Measurements from ENCODE around the gene COL6A1. TPM values are rescaled to one million over a fixed set of nuclear protein-coding genes. Genes with fewer than 3 reads are reported as not detected.

COL6A1 gene
- total RNA-seq, 1 donor from 2014 or later, result 611 TPM

DNA sequence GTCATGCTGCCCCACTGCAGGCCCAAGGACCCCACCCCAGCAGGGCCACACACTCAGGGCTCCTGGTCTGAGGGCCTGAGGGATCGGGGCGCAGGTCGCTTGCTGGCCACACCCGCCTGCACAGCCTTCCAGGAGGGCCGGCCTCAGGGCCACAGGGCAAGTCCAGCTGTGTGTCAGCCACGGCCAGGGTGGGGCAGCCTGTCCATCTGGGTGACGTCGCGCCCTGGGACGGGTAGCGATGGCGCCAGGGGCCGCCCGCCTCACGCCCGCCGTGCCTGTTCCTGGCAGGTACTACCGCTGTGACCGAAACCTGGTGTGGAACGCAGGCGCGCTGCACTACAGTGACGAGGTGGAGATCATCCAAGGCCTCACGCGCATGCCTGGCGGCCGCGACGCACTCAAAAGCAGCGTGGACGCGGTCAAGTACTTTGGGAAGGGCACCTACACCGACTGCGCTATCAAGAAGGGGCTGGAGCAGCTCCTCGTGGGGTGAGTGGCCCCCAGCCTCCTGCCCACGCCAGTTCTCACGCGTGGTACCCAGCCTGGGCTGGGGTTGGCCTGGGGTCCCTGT is 2.5 kb downstream of the COL6A1 start:
- H3K4me1 Mint-ChIP-seq, result peaks cover 10% of the 10 kb centered on the region
- peaks cover 19% of the 10 kb centered on the region for H3K27me3 Mint-ChIP-seq (ENCODE audit: low read depth)
- peaks cover 11% of the 10 kb centered on the region for H3K36me3 Mint-ChIP-seq
- DNase-seq (ENCODE audit: low spot score in 2 of 2, unreplicated experiment in 2 of 2), result no peak
- no peaks in the 10 kb centered on the region for H3K9me3 Mint-ChIP-seq
- TF ChIP-seq, protein P1, sequence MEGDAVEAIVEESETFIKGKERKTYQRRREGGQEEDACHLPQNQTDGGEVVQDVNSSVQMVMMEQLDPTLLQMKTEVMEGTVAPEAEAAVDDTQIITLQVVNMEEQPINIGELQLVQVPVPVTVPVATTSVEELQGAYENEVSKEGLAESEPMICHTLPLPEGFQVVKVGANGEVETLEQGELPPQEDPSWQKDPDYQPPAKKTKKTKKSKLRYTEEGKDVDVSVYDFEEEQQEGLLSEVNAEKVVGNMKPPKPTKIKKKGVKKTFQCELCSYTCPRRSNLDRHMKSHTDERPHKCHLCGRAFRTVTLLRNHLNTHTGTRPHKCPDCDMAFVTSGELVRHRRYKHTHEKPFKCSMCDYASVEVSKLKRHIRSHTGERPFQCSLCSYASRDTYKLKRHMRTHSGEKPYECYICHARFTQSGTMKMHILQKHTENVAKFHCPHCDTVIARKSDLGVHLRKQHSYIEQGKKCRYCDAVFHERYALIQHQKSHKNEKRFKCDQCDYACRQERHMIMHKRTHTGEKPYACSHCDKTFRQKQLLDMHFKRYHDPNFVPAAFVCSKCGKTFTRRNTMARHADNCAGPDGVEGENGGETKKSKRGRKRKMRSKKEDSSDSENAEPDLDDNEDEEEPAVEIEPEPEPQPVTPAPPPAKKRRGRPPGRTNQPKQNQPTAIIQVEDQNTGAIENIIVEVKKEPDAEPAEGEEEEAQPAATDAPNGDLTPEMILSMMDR (IDR thresholded peaks at IDR 0.05; ENCODE audit: unreplicated experiment), result no peak
- no peak overlapping the region for H3K27ac Mint-ChIP-seq
- peak overlapping the region; percentile 44 for H3K4me3 Mint-ChIP-seq

DNA sequence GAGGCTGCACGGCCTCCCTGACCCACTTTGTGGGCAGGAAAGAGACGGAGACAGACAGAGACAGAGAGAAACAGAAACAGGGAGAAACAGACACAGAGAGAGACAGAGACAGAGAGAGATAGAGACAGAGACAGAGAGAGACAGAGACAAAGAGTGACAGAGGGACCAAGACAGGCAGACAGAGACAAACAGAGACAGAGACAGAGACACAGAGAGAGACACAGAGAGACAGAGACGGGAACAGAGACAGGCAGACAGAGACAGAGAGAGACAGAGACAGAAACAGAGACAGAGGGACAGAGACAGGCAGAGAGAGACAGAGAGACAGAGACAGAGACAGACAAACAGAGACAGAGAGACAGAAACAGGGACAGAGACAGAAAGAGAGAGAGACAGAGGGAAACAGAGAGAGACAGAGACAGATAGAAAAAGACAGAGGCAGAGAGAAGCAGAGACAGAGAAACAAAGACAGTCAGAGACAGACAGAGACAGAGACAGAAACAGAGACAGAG is 3.1 kb downstream of the COL6A1 start:
- Mint-ChIP-seq H3K4me1 (peaks cover 8% of the 10 kb centered on the region), H3K27me3 (ENCODE audit: low read depth) (peaks cover 15% of the 10 kb centered on the region), H3K4me3 (peak overlapping the region; percentile 44), H3K27ac (peak overlapping the region; percentile 26), H3K36me3 (peaks cover 11% of the 10 kb centered on the region), H3K9me3 (no peaks in the 10 kb centered on the region)
- TF ChIP-seq, protein P1 (IDR thresholded peaks at IDR 0.05; ENCODE audit: unreplicated experiment), result no peak
- DNase-seq (ENCODE audit: low spot score in 2 of 2, unreplicated experiment in 2 of 2), result no peak

DNA sequence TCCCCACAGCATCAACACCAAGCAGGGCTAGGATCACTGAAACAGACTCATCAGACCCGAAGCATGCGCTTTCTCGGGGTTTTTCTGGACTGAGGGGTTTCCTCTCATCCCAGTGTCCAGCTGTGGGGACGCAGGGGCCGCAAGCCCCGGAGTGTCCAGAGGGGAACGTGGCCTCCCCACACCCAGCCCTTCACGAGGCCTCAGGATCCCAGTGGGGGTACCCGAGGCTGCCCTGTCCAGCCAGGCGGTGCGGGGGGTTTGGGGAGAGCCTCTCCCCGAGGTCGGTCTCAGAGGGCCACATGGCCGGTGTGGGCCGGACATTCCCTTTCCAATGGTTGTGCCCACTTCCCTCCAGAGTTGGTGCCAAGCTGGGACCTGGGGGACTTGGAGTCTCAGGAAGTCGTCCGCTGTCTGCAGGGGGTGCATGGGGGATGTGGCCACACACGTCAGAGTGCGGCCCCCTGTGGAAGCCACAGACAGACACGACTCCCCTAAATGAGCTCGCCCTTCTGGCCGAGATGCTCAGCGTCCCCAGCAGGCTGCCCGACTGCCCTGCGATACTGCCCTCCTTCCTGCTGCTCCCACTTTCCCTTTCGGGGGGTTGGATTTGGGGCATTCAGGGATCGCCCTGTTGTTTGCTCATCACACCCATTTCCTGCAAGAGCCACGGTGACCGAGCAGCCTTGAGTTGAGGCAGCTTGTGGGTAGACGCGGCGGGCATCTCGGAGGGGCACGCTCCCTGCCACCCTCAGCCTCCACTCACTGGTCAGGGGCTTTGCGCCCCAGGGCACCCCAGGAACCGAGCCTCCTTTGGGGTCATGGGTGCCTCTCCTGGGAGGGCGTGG is 4.1 kb downstream of the COL6A1 start:
- DNase-seq (ENCODE audit: low spot score in 2 of 2, unreplicated experiment in 2 of 2), result peak in 1 of 2 experiments; percentile 17
- H3K4me3 Mint-ChIP-seq, result peak overlapping the region; percentile 44

DNA sequence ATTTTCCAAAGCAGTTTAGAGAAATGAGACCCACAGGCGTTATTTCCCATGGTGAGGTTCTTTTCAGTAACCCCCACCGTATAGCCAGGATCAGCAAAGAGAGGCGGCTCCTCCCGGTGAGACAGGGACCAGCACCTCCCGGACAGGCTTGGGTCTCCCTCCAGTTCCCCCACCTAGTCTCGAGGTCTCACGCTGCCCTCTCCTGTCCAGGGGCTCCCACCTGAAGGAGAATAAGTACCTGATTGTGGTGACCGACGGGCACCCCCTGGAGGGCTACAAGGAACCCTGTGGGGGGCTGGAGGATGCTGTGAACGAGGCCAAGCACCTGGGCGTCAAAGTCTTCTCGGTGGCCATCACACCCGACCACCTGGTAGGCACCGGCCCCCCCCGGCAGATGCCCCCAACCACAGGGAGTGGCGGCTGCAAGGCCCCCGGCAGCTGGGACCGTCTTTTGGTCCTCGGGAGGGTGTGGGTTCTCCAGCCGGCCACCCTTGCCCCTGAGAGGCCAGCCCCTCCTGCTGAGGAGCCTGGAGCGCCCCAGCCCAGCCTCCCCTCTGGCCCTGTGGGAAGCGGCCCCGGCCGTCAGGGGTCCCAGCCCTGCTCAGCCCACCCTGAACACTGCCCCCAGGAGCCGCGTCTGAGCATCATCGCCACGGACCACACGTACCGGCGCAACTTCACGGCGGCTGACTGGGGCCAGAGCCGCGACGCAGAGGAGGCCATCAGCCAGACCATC is 4.9 kb downstream of the COL6A1 start:
- Mint-ChIP-seq H3K27ac (no peak overlapping the region), H3K36me3 (peaks cover 11% of the 10 kb centered on the region), H3K4me1 (peaks cover 8% of the 10 kb centered on the region), H3K27me3 (ENCODE audit: low read depth) (peaks cover 14% of the 10 kb centered on the region), H3K9me3 (no peaks in the 10 kb centered on the region), H3K4me3 (no peak overlapping the region)
- TF ChIP-seq, protein P1 (IDR thresholded peaks at IDR 0.05; ENCODE audit: unreplicated experiment), result no peak
- peak in 1 of 2 experiments; percentile 16 for DNase-seq (ENCODE audit: low spot score in 2 of 2, unreplicated experiment in 2 of 2)

More for the DNA sequence above, 4.1 kb downstream of the COL6A1 start:
- peaks cover 14% of the 10 kb centered on the region for H3K27me3 Mint-ChIP-seq (ENCODE audit: low read depth)
- TF ChIP-seq, protein P1 (IDR thresholded peaks at IDR 0.05; ENCODE audit: unreplicated experiment), result no peak
- H3K9me3 Mint-ChIP-seq, result no peaks in the 10 kb centered on the region
- H3K27ac Mint-ChIP-seq, result peak overlapping the region; percentile 26
- peaks cover 8% of the 10 kb centered on the region for H3K4me1 Mint-ChIP-seq
- peaks cover 11% of the 10 kb centered on the region for H3K36me3 Mint-ChIP-seq

DNA sequence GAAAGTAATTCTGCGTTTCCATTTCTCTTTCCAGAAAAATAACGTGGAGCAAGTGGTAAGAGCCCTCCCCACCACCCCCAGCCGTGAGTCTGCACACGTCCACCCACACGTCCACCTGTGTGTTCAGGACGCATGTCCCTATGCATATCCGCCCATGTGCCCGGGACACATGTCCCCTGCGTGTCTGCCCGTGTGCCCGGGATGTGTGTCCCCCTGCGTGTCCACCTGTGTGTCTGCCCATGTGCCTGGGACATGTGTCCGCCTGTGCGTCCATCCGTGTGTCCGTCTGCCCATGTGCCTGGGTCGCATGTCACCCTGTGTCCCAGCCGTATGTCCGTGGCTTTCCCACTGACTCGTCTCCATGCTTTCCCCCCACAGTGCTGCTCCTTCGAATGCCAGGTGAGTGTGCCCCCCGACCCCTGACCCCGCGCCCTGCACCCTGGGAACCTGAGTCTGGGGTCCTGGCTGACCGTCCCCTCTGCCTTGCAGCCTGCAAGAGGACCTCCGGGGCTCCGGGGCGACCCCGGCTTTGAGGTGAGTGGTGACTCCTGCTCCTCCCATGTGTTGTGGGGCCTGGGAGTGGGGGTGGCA is 5.6 kb downstream of the COL6A1 start:
- peaks cover 8% of the 10 kb centered on the region for H3K4me1 Mint-ChIP-seq
- no peaks in the 10 kb centered on the region for H3K9me3 Mint-ChIP-seq
- H3K36me3 Mint-ChIP-seq, result peaks cover 14% of the 10 kb centered on the region
- TF ChIP-seq, protein P1 (IDR thresholded peaks at IDR 0.05; ENCODE audit: unreplicated experiment), result no peak
- DNase-seq (ENCODE audit: low spot score in 2 of 2, unreplicated experiment in 2 of 2), result peak in 1 of 2 experiments; percentile 17
- no peak overlapping the region for H3K4me3 Mint-ChIP-seq
- no peak overlapping the region for H3K27ac Mint-ChIP-seq
- peaks cover 14% of the 10 kb centered on the region for H3K27me3 Mint-ChIP-seq (ENCODE audit: low read depth)

Data from mesothelial cell of epicardium (in vitro differentiated cells).